SK-N-SH (cell line): ENCODE measurements around the gene PHOSPHO1. TPM values are rescaled to one million over a fixed set of nuclear protein-coding genes. Genes with fewer than 3 reads are reported as not detected.
"Not testable (repeated sequence)": the region's sequence is repeated elsewhere in the genome, so short reads cannot be mapped to it uniquely, and the experiment has no call there.

Experiments used
- CTCF ChIA-PET: fragments of 300-600, 350-600 bp; formaldehyde crosslinking; extraction: SDS; loops from one replicate; lab custom pipeline; 2021; lab: Yijun Ruan, JAX
- POLR2A ChIA-PET: fragments of 350-600 bp; sonication (Branson Sonifier 250); formaldehyde crosslinking; extraction: SDS; loops from one replicate; lab custom pipeline; 2020; ENCODE audit warnings: antibody characterized with exemption, inconsistent platforms; lab: Yijun Ruan, JAX
- DNase-seq: peaks from one replicate; pipeline ENCODE4 v3.0.0; 2012
- H2AFZ ChIP-seq: fragments of 200-600 bp; sonication (generic); 2 replicates; pipeline ENCODE4 v1.8.1; 2016; ENCODE audit warnings: antibody characterized with exemption, mild to moderate bottlenecking, low read depth
- H3F3A ChIP-seq: fragments of 200-600 bp; sonication (generic); replicated peaks from 2 replicates; pipeline ENCODE3; 2016; ENCODE audit warnings: antibody characterized with exemption, mild to moderate bottlenecking; ENCODE audit not compliant: insufficient read depth
- H3K27ac ChIP-seq, 2 experiments: fragments of 200-500 bp in 1 of 2; fragments of 200-600 bp in 1 of 2; sonication (Bioruptor generic) in 1 of 2; sonication (generic), shearing (Covaris generic) in 1 of 2; 2 replicates each; pipeline versions ENCODE4 v1.5.1 to v1.6.1; 2014 to 2016; ENCODE audit warnings: low read depth in 2 of 2, inconsistent platforms in 1 of 2, low read length in 1 of 2, mild to moderate bottlenecking in 1 of 2, mixed read lengths in 1 of 2
- H3K27me3 ChIP-seq: fragments of 200-600 bp; sonication (generic), shearing (Covaris generic); 2 replicates; pipeline ENCODE4 v1.6.1; 2016; ENCODE audit warnings: mixed run types; ENCODE audit not compliant: insufficient read depth
- H3K36me3 ChIP-seq, 2 experiments: fragments of 200-500 bp in 1 of 2; fragments of 200-600 bp in 1 of 2; sonication (Bioruptor generic) in 1 of 2; sonication (generic) in 1 of 2; replicated peaks in 1 of 2; 2 replicates each; pipeline versions ENCODE3 to v1.5.1; 2014 to 2016; ENCODE audit warnings: low read length in 1 of 2, mild to moderate bottlenecking in 1 of 2; ENCODE audit not compliant: insufficient read depth in 2 of 2, control insufficient read depth in 1 of 2
- H3K4me1 ChIP-seq, 2 experiments: fragments of 200-500 bp in 1 of 2; fragments of 200-600 bp in 1 of 2; sonication (Bioruptor generic) in 1 of 2; sonication (generic), shearing (Covaris generic) in 1 of 2; 2 replicates each; pipeline versions ENCODE4 v1.5.1 to v1.6.1; 2014 to 2016; ENCODE audit warnings: low read depth in 1 of 2, low read length in 1 of 2, mixed run types in 1 of 2; ENCODE audit not compliant: insufficient read depth in 2 of 2, control insufficient read depth in 1 of 2
- H3K4me2 ChIP-seq: fragments of 200-600 bp; sonication (generic), shearing (Covaris generic); 2 replicates; pipeline ENCODE4 v1.6.1; 2017; ENCODE audit warnings: mixed run types
- H3K4me3 ChIP-seq, 2 experiments: fragments of 200-500 bp in 1 of 2; fragments of 200-600 bp in 1 of 2; sonication (Bioruptor generic) in 1 of 2; sonication (generic), shearing (Covaris generic) in 1 of 2; 2 replicates each; pipeline versions ENCODE4 v1.5.1 to v1.8.1; 2014 to 2016; ENCODE audit warnings: low read depth in 2 of 2, inconsistent platforms in 1 of 2, low read length in 1 of 2, mild to moderate bottlenecking in 1 of 2, mixed read lengths in 1 of 2, moderate library complexity in 1 of 2
- H3K79me2 ChIP-seq: fragments of 200-600 bp; sonication (generic); 2 replicates; pipeline ENCODE4 v1.8.1; 2017; ENCODE audit warnings: mild to moderate bottlenecking; ENCODE audit not compliant: insufficient read depth
- H3K9ac ChIP-seq: fragments of 200-600 bp; sonication (generic); 2 replicates; pipeline ENCODE4 v1.6.1; 2017; ENCODE audit warnings: mixed run types
- H3K9me2 ChIP-seq: fragments of 200-600 bp; sonication (generic); 2 replicates; pipeline ENCODE4 v1.6.1; 2017; ENCODE audit warnings: mixed run types
- H3K9me3 ChIP-seq: fragments of 200-600 bp; sonication (generic); 2 replicates; pipeline ENCODE4 v1.6.1; 2017; ENCODE audit warnings: mixed run types, mild to moderate bottlenecking, moderate library complexity
- H4K20me1 ChIP-seq: fragments of 200-600 bp; sonication (generic); 2 replicates; pipeline ENCODE4 v1.6.1; 2017; ENCODE audit warnings: mild to moderate bottlenecking, mixed run types; ENCODE audit not compliant: insufficient read depth
- CTCF ChIP-seq: fragments of 200-600 bp; sonication (generic); IDR thresholded peaks from 2 replicates; pipeline ENCODE4 v1.6.1; 2017; ENCODE audit warnings: antibody characterized with exemption, mild to moderate bottlenecking, moderate library complexity
- ELF1 ChIP-seq: IDR thresholded peaks from 2 replicates; pipeline ENCODE4 v1.4.0; 2012
- FOXJ3 ChIP-seq: sonication (generic); formaldehyde crosslinking; IDR thresholded peaks from 2 replicates; pipeline ENCODE4 v1.5.1; 2020; ENCODE audit warnings: mild to moderate bottlenecking, missing genetic modification reagents
- MEF2A ChIP-seq: IDR thresholded peaks from 2 replicates; pipeline ENCODE4 v1.4.0; 2012; ENCODE audit warnings: low read depth, borderline replicate concordance
- MXI1 ChIP-seq: IDR thresholded peaks from 2 replicates; pipeline ENCODE4 v1.6.1; 2012; ENCODE audit warnings: mild to moderate bottlenecking, low read depth, low read length, improper control_type of control experiment
- NFIC ChIP-seq: IDR thresholded peaks from 2 replicates; pipeline ENCODE4 v1.4.0; 2012; ENCODE audit warnings: borderline replicate concordance
- NRF1 ChIP-seq: IDR thresholded peaks from 2 replicates; pipeline ENCODE4 v1.6.1; 2012; ENCODE audit warnings: low read depth, mild to moderate bottlenecking, low read length
- PBX3 ChIP-seq: IDR thresholded peaks from 2 replicates; pipeline ENCODE4; 2012
- RCOR1 ChIP-seq: fragments of 150-350 bp; IDR thresholded peaks from 2 replicates; pipeline ENCODE4 v1.6.1; 2017; ENCODE audit warnings: antibody characterized with exemption, low read length
- TCF12 ChIP-seq: IDR thresholded peaks from 2 replicates; pipeline ENCODE4 v1.4.0; 2012
- WGBS: methylation state at CpG from one replicate; pipeline ENCODE4 v1.1.6; 2017; ENCODE audit warnings: low lambda C conversion rate; 5-methylcytosine and 5-hydroxymethylcytosine counted together
- polyA plus RNA-seq, 3 experiments: library from polyadenylated mRNA; depleted of rRNA; stranded (reverse); fragments of >200 nt; gene quantifications; 2 replicates each; pipeline ENCODE4 v1.2.3, GENCODE V29; 2012

The PHOSPHO1 gene
- polyA plus RNA-seq, 1 of the 3 experiments (the other 2 are of a cell fraction), result not detected

GRCh38 chr17:49266233-49266632 lies 35.6 kb upstream of the PHOSPHO1 start:
- Histone ChIP-seq H3K9ac (no peak overlapping the region), H3K4me1 (no peaks in the 10 kb centered on the region), H3K36me3 (no peaks in the 10 kb centered on the region), H3K27ac (no peak overlapping the region), H3F3A (no peaks in the 10 kb centered on the region), H3K9me2 (no peaks in the 10 kb centered on the region), H3K79me2 (no peaks in the 10 kb centered on the region), H3K4me2 (no peak overlapping the region), H3K4me3 (no peak overlapping the region), H3K27me3 (no peaks in the 10 kb centered on the region), H4K20me1 (no peaks in the 10 kb centered on the region), H3K9me3 (no peaks in the 10 kb centered on the region), H2AFZ (no peak overlapping the region)
- 85% methylated on average over 2 of the region's 2 CpGs for WGBS
- DNase-seq, result no peak
- ChIA-PET POLR2A (no interaction called here), CTCF (interaction anchor here (1.2 kb wide), 1 partner anchor 24 kb away, joined by 3 read pairs; no protein-coding TSS in a partner anchor)
- no peak for TF ChIP-seq PBX3
- no peak for TF ChIP-seq MXI1
- TF ChIP-seq MEF2A, result no peak
- TF ChIP-seq CTCF, result no peak
- TF ChIP-seq ELF1, result no peak
- no peak for TF ChIP-seq NFIC
- TF ChIP-seq NRF1, result no peak
- no peak for TF ChIP-seq FOXJ3 (CRISPR knock-in tag)
- no peak for TF ChIP-seq RCOR1
- TF ChIP-seq TCF12, result no peak

GRCh38 chr17:49261540-49261939 lies 31.0 kb upstream of the PHOSPHO1 start:
- H3K36me3 ChIP-seq, H3F3A ChIP-seq, H3K4me2 ChIP-seq, H2AFZ ChIP-seq, H3K9me3 ChIP-seq, H3K79me2 ChIP-seq, POLR2A ChIA-PET, H4K20me1 ChIP-seq, H3K9ac ChIP-seq, H3K9me2 ChIP-seq, H3K27ac ChIP-seq, H3K4me1 ChIP-seq, H3K4me3 ChIP-seq, H3K27me3 ChIP-seq, DNase-seq: not testable (repeated sequence)
- WGBS, result 85% methylated on average over 9 of the region's 9 CpGs
- peak; percentile 17; the same call in 1 of the 2 replicates for TF ChIP-seq CTCF
- CTCF ChIA-PET, result interaction anchor here (1.3 to 3.8 kb wide), 4 partner anchors 30 to 296 kb away, joined by 4 to 20 read pairs (median 10); no protein-coding TSS in a partner anchor
